HEK293T (cell line): ENCODE results near the gene PCSK2.

ENCODE experiments used
- CTCF ChIA-PET: fragments of 350-600 bp; formaldehyde crosslinking; extraction: SDS; loops from one replicate; lab custom pipeline; 2021; ENCODE audit warnings: antibody characterized with exemption, inconsistent platforms; lab: Yijun Ruan, JAX
- POLR2A ChIA-PET: fragments of 350-600 bp; formaldehyde crosslinking; extraction: SDS; loops from one replicate; lab custom pipeline; 2020; ENCODE audit warnings: antibody characterized with exemption, inconsistent platforms; lab: Yijun Ruan, JAX
- DNase-seq: peaks from one replicate; pipeline ENCODE4 v3.0.0; 2012; ENCODE audit warnings: mixed read lengths; ENCODE audit errors: extremely low spot score
- ARNT ChIP-seq: fragments of 450-650 bp; IDR thresholded peaks from 2 replicates; pipeline ENCODE4 v1.6.1; 2017; ENCODE audit warnings: mild to moderate bottlenecking
- BHLHE40 ChIP-seq: fragments of 450-650 bp; IDR thresholded peaks from 2 replicates; pipeline ENCODE4 v1.6.1; 2016; ENCODE audit warnings: mild to moderate bottlenecking, moderate library complexity, borderline replicate concordance
- CTBP1 ChIP-seq: fragments of 450-650 bp; IDR thresholded peaks from 2 replicates; pipeline ENCODE4 v1.6.1; 2016; ENCODE audit warnings: borderline replicate concordance
- ELF4 ChIP-seq: fragments of 450-650 bp; IDR thresholded peaks from 2 replicates; pipeline ENCODE4 v1.6.1; 2017; ENCODE audit warnings: antibody characterized with exemption
- FOXA1 ChIP-seq: fragments of 450-650 bp; IDR thresholded peaks from 2 replicates; pipeline ENCODE4 v1.6.1; 2016; ENCODE audit warnings: mild to moderate bottlenecking
- FOXK2 ChIP-seq: fragments of 450-650 bp; IDR thresholded peaks from 2 replicates; pipeline ENCODE4 v1.6.1; 2016; ENCODE audit warnings: mild to moderate bottlenecking
- FOXM1 ChIP-seq: fragments of 450-650 bp; IDR thresholded peaks from 2 replicates; pipeline ENCODE4 v1.6.1; 2017; ENCODE audit warnings: mild to moderate bottlenecking, borderline replicate concordance
- HDGF ChIP-seq: fragments of 450-650 bp; IDR thresholded peaks from 2 replicates; pipeline ENCODE4 v1.6.1; 2017; ENCODE audit warnings: antibody characterized with exemption, borderline replicate concordance
- L3MBTL2 ChIP-seq: fragments of 450-650 bp; conservative IDR thresholded peaks from 2 replicates; pipeline ENCODE4 v1.6.1; 2016; ENCODE audit warnings: mild to moderate bottlenecking
- LEF1 ChIP-seq: fragments of 450-650 bp; IDR thresholded peaks from 2 replicates; pipeline ENCODE4 v1.6.1; 2017; ENCODE audit warnings: mild to moderate bottlenecking, borderline replicate concordance
- NFRKB ChIP-seq: fragments of 450-650 bp; IDR thresholded peaks from 2 replicates; pipeline ENCODE4 v1.6.1; 2016; ENCODE audit warnings: mild to moderate bottlenecking, moderate library complexity
- PKNOX1 ChIP-seq: fragments of 450-650 bp; IDR thresholded peaks from 2 replicates; pipeline ENCODE4 v1.6.1; 2016
- SP1 ChIP-seq: fragments of 450-650 bp; IDR thresholded peaks from 2 replicates; pipeline ENCODE4 v1.6.1; 2017
- SUZ12 ChIP-seq: fragments of 450-650 bp; IDR thresholded peaks from 2 replicates; pipeline ENCODE4 v1.6.1; 2016; ENCODE audit warnings: mild to moderate bottlenecking
- TARDBP ChIP-seq: fragments of 450-650 bp; IDR thresholded peaks from 2 replicates; pipeline ENCODE4 v1.6.1; 2016
- ZNF384 ChIP-seq: fragments of 450-650 bp; IDR thresholded peaks from 2 replicates; pipeline ENCODE4 v1.6.1; 2016

PCSK2 gene

DNA sequence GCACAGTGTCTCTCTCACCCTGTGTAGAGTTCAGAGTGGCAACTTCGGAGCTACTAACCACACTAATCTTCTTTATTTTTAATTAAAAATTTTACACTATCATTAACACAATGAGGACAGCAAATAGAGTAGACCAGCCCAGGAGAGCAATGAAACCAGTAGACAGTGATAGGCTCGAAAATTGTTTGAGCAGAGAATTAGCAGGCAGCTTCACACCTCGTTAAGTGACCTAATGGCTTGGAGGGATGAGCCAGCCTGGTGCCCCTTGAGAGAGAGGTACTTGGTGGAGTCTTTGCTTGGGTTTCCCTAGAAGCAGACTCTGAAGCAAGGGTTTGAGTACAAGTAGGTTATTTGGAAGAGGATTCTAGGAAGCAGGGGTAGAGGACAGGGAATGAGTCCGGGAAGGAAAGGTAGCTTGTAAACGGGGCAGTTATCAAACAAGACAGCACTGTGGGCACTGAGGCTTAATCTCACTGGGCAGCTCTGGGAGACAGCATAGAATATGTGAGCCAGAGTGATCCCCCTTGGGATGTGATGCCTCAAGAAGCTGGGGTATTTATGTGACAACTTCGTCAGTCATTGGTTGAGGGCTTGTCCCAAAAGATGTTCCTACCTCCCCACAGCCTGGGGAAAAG lies 146.1 kb downstream of the PCSK2 start:
- TF ChIP-seq FOXA1: no peak
- no peak for TF ChIP-seq LEF1
- TF ChIP-seq FOXM1: no peak
- TF ChIP-seq ELF4: no peak
- no peak for TF ChIP-seq SUZ12
- no peak for TF ChIP-seq NFRKB
- no peak for TF ChIP-seq CTBP1
- no peak for TF ChIP-seq FOXK2
- no peak for TF ChIP-seq TARDBP
- TF ChIP-seq PKNOX1: no peak
- no peak for TF ChIP-seq BHLHE40
- ChIA-PET POLR2A (no interaction called here), CTCF (no interaction called here)
- DNase-seq: no peak

GRCh38 chr20:17374086-17374485 lies 147.2 kb downstream of the PCSK2 start:
- TF ChIP-seq CTBP1 (no peak), SUZ12 (no peak), FOXM1 (no peak), PKNOX1 (no peak), FOXK2 (no peak)
- CTCF ChIA-PET: interaction anchor here (0.9 kb wide), 1 partner anchor 433 kb away, joined by 3 read pairs; no protein-coding TSS in a partner anchor

GRCh38 chr20:17376031-17376430 lies 149.2 kb downstream of the PCSK2 start:
- no peak for DNase-seq
- TF ChIP-seq LEF1 (no peak), BHLHE40 (no peak), PKNOX1 (no peak), ELF4 (no peak), TARDBP (no peak), ARNT (no peak), FOXM1 (no peak), FOXK2 (no peak), SP1 (no peak), NFRKB (no peak), HDGF (no peak), CTBP1 (no peak), FOXA1 (no peak), L3MBTL2 (no peak), SUZ12 (no peak), ZNF384 (no peak)
- POLR2A ChIA-PET: no interaction called here
- CTCF ChIA-PET: no interaction called here

More at GRCh38 chr20:17374086-17374485, 147.2 kb downstream of the PCSK2 start:
- POLR2A ChIA-PET: no interaction called here
- DNase-seq: no peak

GRCh38 chr20:17377231-17377630 lies 150.4 kb downstream of the PCSK2 start:
- CTCF ChIA-PET: no interaction called here
- TF ChIP-seq CTBP1: no peak
- TF ChIP-seq SUZ12: no peak
- no peak for TF ChIP-seq NFRKB
- no peak for TF ChIP-seq LEF1
- no peak for TF ChIP-seq PKNOX1
- no peak for TF ChIP-seq ELF4
- no peak for TF ChIP-seq FOXA1
- no peak for TF ChIP-seq ZNF384
- no peak for TF ChIP-seq BHLHE40
- no peak for TF ChIP-seq TARDBP
- no peak for DNase-seq
- POLR2A ChIA-PET: no interaction called here

GRCh38 chr20:17379651-17380050 lies 152.8 kb downstream of the PCSK2 start:
- no peak for DNase-seq
- ChIA-PET CTCF (no interaction called here), POLR2A (no interaction called here)
- no peak for TF ChIP-seq CTBP1
- TF ChIP-seq PKNOX1: no peak
- no peak for TF ChIP-seq FOXA1
- TF ChIP-seq FOXM1: no peak
- TF ChIP-seq BHLHE40: no peak
- no peak for TF ChIP-seq ARNT
- no peak for TF ChIP-seq ELF4
- no peak for TF ChIP-seq ZNF384
- no peak for TF ChIP-seq FOXK2
- TF ChIP-seq L3MBTL2: no peak
- no peak for TF ChIP-seq SUZ12
- TF ChIP-seq SP1: no peak
- TF ChIP-seq TARDBP: no peak
- no peak for TF ChIP-seq HDGF
- TF ChIP-seq NFRKB: no peak
- no peak for TF ChIP-seq LEF1
